PC-3 (cell line): ENCODE measurements around the gene PCBP3. TPM values are rescaled to one million over a fixed set of nuclear protein-coding genes. Genes with fewer than 3 reads are reported as not detected.

ENCODE experiments used
- ATAC-seq: fragments of 200-7000 bp; cut with Tn5 transposase; 2 replicates; pipeline ENCODE4 v1.9.1; 2020; ENCODE audit warnings: mild to moderate bottlenecking, moderate library complexity
- BruUV-seq: library from RNA; stranded (reverse); fragments of 400-500 nt; replicated peaks from 2 replicates; lab custom pipeline; 2021; lab: Mats Ljungman, UMichigan
- CTCF ChIA-PET: fragments of 300-600 bp; sonication (Branson Sonifier 250); formaldehyde crosslinking; loops from one replicate; lab custom pipeline; 2022; ENCODE audit warnings: antibody characterized with exemption; lab: Charles Lee
- POLR2A ChIA-PET: fragments of 300-600 bp; sonication (Branson Sonifier 250); formaldehyde crosslinking; loops from one replicate; lab custom pipeline; 2022; ENCODE audit warnings: antibody characterized with exemption; ENCODE audit not compliant: unreplicated experiment; lab: Charles Lee
- DNase-seq: peaks from one replicate; pipeline ENCODE4 v3.0.0-alpha.2; 2015
- H2AFZ ChIP-seq: fragments of 300-600 bp; sonication (generic); 2 replicates; pipeline ENCODE4 v1.6.0; 2016; ENCODE audit warnings: antibody characterized with exemption, low read length
- H3F3A ChIP-seq: fragments of 300-600 bp; sonication (generic); one replicate; pipeline ENCODE4 v1.6.0; 2017; ENCODE audit warnings: antibody characterized with exemption, low read length, control low read depth, mild to moderate bottlenecking; ENCODE audit not compliant: unreplicated experiment
- H3K27ac ChIP-seq: fragments of 300-600 bp; sonication (generic); 2 replicates; pipeline ENCODE4 v1.5.1; 2016; ENCODE audit warnings: mild to moderate bottlenecking, low read length
- H3K27me3 ChIP-seq: fragments of 300-600 bp; sonication (generic); 2 replicates; pipeline ENCODE4 v1.6.1; 2016; ENCODE audit warnings: low read length, mixed read lengths
- H3K36me3 ChIP-seq: fragments of 300-600 bp; sonication (generic); 2 replicates; pipeline ENCODE4 v1.6.1; 2016; ENCODE audit warnings: low read depth, mixed run types, low read length, mixed read lengths
- H3K4me1 ChIP-seq: fragments of 300-600 bp; sonication (generic); 2 replicates; pipeline ENCODE4 v1.5.1; 2016; ENCODE audit warnings: low read length; ENCODE audit not compliant: insufficient read depth
- H3K4me2 ChIP-seq: fragments of 300-600 bp; sonication (generic); 2 replicates; pipeline ENCODE4 v1.6.0; 2016; ENCODE audit warnings: low read length
- H3K4me3 ChIP-seq: fragments of 300-600 bp; sonication (generic); 2 replicates; pipeline ENCODE4 v1.5.1; 2016; ENCODE audit warnings: mild to moderate bottlenecking, low read length, mixed read lengths
- H3K79me2 ChIP-seq: fragments of 300-600 bp; sonication (generic); 2 replicates; pipeline ENCODE4 v1.6.1; 2017; ENCODE audit warnings: low read length, mixed read lengths
- H3K9ac ChIP-seq: fragments of 300-600 bp; sonication (generic); 2 replicates; pipeline ENCODE4 v1.6.0; 2016; ENCODE audit warnings: mild to moderate bottlenecking, low read length
- H3K9me2 ChIP-seq: fragments of 300-600 bp; sonication (generic); replicated peaks from 2 replicates; pipeline ENCODE4 v1.6.1; 2016; ENCODE audit warnings: mixed run types, low read length, mixed read lengths
- H3K9me3 ChIP-seq: fragments of 300-600 bp; sonication (generic); 2 replicates; pipeline ENCODE4 v1.6.1; 2016; ENCODE audit warnings: low read length, mixed read lengths
- H4K20me1 ChIP-seq: fragments of 300-600 bp; sonication (generic); 2 replicates; pipeline ENCODE4 v1.6.1; 2016; ENCODE audit warnings: low read length, mixed read lengths
- CTCF ChIP-seq: fragments of 300-600 bp; sonication (generic); conservative IDR thresholded peaks from 2 replicates; pipeline ENCODE4 v1.5.1; 2017; ENCODE audit warnings: antibody characterized with exemption, low read depth, mild to moderate bottlenecking, low read length
- EZH2 ChIP-seq: fragments of 300-600 bp; sonication (generic); IDR thresholded peaks from one replicate; pipeline ENCODE4 v1.6.1; 2017; ENCODE audit warnings: antibody characterized with exemption, mild to moderate bottlenecking, low read length; ENCODE audit not compliant: unreplicated experiment
- EZH2phosphoT487 ChIP-seq: fragments of 300-600 bp; sonication (generic); IDR thresholded peaks from 2 replicates; pipeline ENCODE4 v1.6.1; 2018; ENCODE audit warnings: mild to moderate bottlenecking, antibody characterized with exemption, low read length, borderline replicate concordance
- intact Hi-C: fragments of 100-400 bp; cut with micrococcal nuclease; formaldehyde crosslinking; loops from 2 replicates; pipeline ENCODE4 v1.9.0; 2023
- total RNA-seq: library from RNA; depleted of rRNA; stranded (reverse); fragments of >200 nt; gene quantifications from 2 replicates; pipeline ENCODE4 v1.2.3, GENCODE V29; 2014

The PCBP3 gene
- total RNA-seq, 1 experiment from 2014 or later: 2.4 TPM

- peaks cover 5% of the 10 kb centered on the region for H3F3A ChIP-seq
- H3K79me2 ChIP-seq: no peaks in the 10 kb centered on the region
- no peaks in the 10 kb centered on the region for H4K20me1 ChIP-seq
- no TSS peak for BruUV-seq
- H3K9me3 ChIP-seq: 0 out of 2 replicates have a peak, but pooled peaks cover 8% of the 10 kb centered on the region
- POLR2A ChIA-PET: no interaction called here
- TF ChIP-seq CTCF: no peak
- TF ChIP-seq EZH2: no peak
- TF ChIP-seq EZH2phosphoT487: no peak
- H2AFZ ChIP-seq: no peak overlapping the region
- H3K4me1 ChIP-seq: no peaks in the 10 kb centered on the region
- DNase-seq: no peak
- no peaks in the 10 kb centered on the region for H3K36me3 ChIP-seq
- no peak overlapping the region for H3K4me3 ChIP-seq
- H3K27me3 ChIP-seq: peaks cover 13% of the 10 kb centered on the region; the same call in 1 of the 2 replicates
- H3K9me2 ChIP-seq: no peaks in the 10 kb centered on the region
- CTCF ChIA-PET: no interaction called here
- ATAC-seq: no peak
- H3K4me2 ChIP-seq: no peak overlapping the region
- intact Hi-C loops: no loop called here
- no peak overlapping the region for H3K27ac ChIP-seq
- H3K9ac ChIP-seq: no peak overlapping the region
Measured at GRCh38 chr21:45630876-45631275, 12.6 kb upstream of the PCBP3 start.

GRCh38 chr21:45631540-45631939, 12.0 kb upstream of the PCBP3 start:
- intact Hi-C loops: no loop called here
- H2AFZ ChIP-seq: no peak overlapping the region
- no peak for TF ChIP-seq EZH2phosphoT487
- TF ChIP-seq CTCF: no peak
- no peak for TF ChIP-seq EZH2
- BruUV-seq: no TSS peak
- POLR2A ChIA-PET: no interaction called here
- H3K9me2 ChIP-seq: no peaks in the 10 kb centered on the region
- peaks cover 13% of the 10 kb centered on the region; the same call in 1 of the 2 replicates for H3K27me3 ChIP-seq
- DNase-seq: no peak
- CTCF ChIA-PET: no interaction called here
- no peaks in the 10 kb centered on the region for H3K36me3 ChIP-seq
- H3K4me2 ChIP-seq: no peak overlapping the region
- no peaks in the 10 kb centered on the region for H4K20me1 ChIP-seq
- H3K79me2 ChIP-seq: no peaks in the 10 kb centered on the region
- no peak for ATAC-seq
- H3K4me1 ChIP-seq: no peaks in the 10 kb centered on the region
- H3K9me3 ChIP-seq: 0 out of 2 replicates have a peak, but pooled peaks cover 8% of the 10 kb centered on the region
- H3F3A ChIP-seq: peaks cover 5% of the 10 kb centered on the region
- no peak overlapping the region for H3K9ac ChIP-seq
- no peak overlapping the region for H3K27ac ChIP-seq
- no peak overlapping the region for H3K4me3 ChIP-seq

- no peak for DNase-seq
- BruUV-seq: no TSS peak
- ChIA-PET POLR2A (no interaction called here), CTCF (no interaction called here)
- no peaks in the 10 kb centered on the region for H3K36me3 ChIP-seq
- no peak for ATAC-seq
- no peak overlapping the region for H2AFZ ChIP-seq
- no peak overlapping the region for H3K4me3 ChIP-seq
- no peak overlapping the region for H3K4me2 ChIP-seq
- no peaks in the 10 kb centered on the region for H3K4me1 ChIP-seq
- H3K27ac ChIP-seq: no peak overlapping the region
- TF ChIP-seq CTCF: no peak
- no peak for TF ChIP-seq EZH2phosphoT487
- TF ChIP-seq EZH2: no peak
- H3K9me3 ChIP-seq: 0 out of 2 replicates have a peak, but pooled peaks cover 8% of the 10 kb centered on the region
- no peaks in the 10 kb centered on the region for H3K9me2 ChIP-seq
- H3K79me2 ChIP-seq: no peaks in the 10 kb centered on the region
- peaks cover 5% of the 10 kb centered on the region for H3F3A ChIP-seq
- H3K27me3 ChIP-seq: peaks cover 13% of the 10 kb centered on the region; the same call in 1 of the 2 replicates
- no peak overlapping the region for H3K9ac ChIP-seq
- H4K20me1 ChIP-seq: no peaks in the 10 kb centered on the region
- intact Hi-C loops: no loop called here
Measured at GRCh38 chr21:45632160-45632559, 11.4 kb upstream of the PCBP3 start.
